HFF-Myc (cell line): Measurements from ENCODE around the gene CCL7.

Source experiments
- DNase-seq: peaks from one replicate; pipeline ENCODE4 v3.0.0-alpha.2; 2011; ENCODE audit warnings: low read depth; ENCODE audit errors: extremely low read depth
- H3K4me3 ChIP-seq: replicated peaks from 2 replicates; pipeline ENCODE4 v1.5.1; 2011; ENCODE audit warnings: low read depth, mild to moderate bottlenecking, control low read depth, low read length
- CTCF ChIP-seq: IDR thresholded peaks from 2 replicates; pipeline ENCODE4 v1.5.1; 2012; ENCODE audit warnings: mild to moderate bottlenecking, low read depth, low read length, control low read depth; ENCODE audit errors: missing control alignments

The CCL7 gene

GRCh38 chr17:34318474-34318873, 48.5 kb downstream of the CCL7 start:
- no peak overlapping the region for H3K4me3 ChIP-seq
- no peak for DNase-seq
- peak; percentile 21 for TF ChIP-seq CTCF

GRCh38 chr17:34319039-34319483, 49.0 kb downstream of the CCL7 start, which contains the start of gene CCL8:
TSS of gene CCL8 (plus strand) at chr17:34319435. CDS start at chr17:34319502, 67 bp downstream.
- H3K4me3 ChIP-seq, result no peak within 1 kb of the TSS
- DNase-seq, result no peak
- TF ChIP-seq CTCF, result no peak
